Stimulated activated CD4-positive, alpha-beta T cell treated with anti-CD3 and anti-CD28 coated beads, Interleukin-12 subunit alpha, Interleukin-12 subunit beta, amount 100 ng/mL, for 48 hours (primary cell): ENCODE results near the gene CELA2B.
A peak's percentile ranks its signal among the peaks of the same experiment; 100 is the strongest.
"Not testable (repeated sequence)": the region's sequence is repeated elsewhere in the genome, so short reads cannot be mapped to it uniquely, and the experiment has no call there.

Experiments used
- DNase-seq, 3 donors: peaks; one replicate each; pipeline ENCODE4 v3.0.0-alpha.2; 2020; ENCODE audit warnings: low read depth in 2 of 3, low spot score in 1 of 3

CELA2B gene

GRCh38 chr1:15493869-15494390 is 18.0 kb downstream of the CELA2B start:
- no peak for DNase-seq

- no peak for DNase-seq
These were observed 24.6 kb downstream of the CELA2B start for GRCh38 chr1:15500184-15501178.

- DNase-seq = peak; percentile 30 to 56 (median 52)
These were observed 25.5 kb downstream of the CELA2B start for GRCh38 chr1:15501208-15502032.

GRCh38 chr1:15504436-15504835 is 28.5 kb downstream of the CELA2B start:
- no peak for DNase-seq

GRCh38 chr1:15506831-15507230 is 30.9 kb downstream of the CELA2B start:
- no peak for DNase-seq

- no peak for DNase-seq
These were observed 31.4 kb downstream of the CELA2B start for GRCh38 chr1:15507278-15507677.

- no peak for DNase-seq
These were observed 33.0 kb downstream of the CELA2B start for GRCh38 chr1:15508700-15509487.

GRCh38 chr1:15509586-15509985 is 33.7 kb downstream of the CELA2B start:
- no peak for DNase-seq

GRCh38 chr1:15510611-15511405 is 34.9 kb downstream of the CELA2B start:
- DNase-seq = no peak

GRCh38 chr1:15513192-15513591 is 37.3 kb downstream of the CELA2B start:
- no peak for DNase-seq

GRCh38 chr1:15513919-15514318 is 38.0 kb downstream of the CELA2B start:
- DNase-seq = no peak

GRCh38 chr1:15514557-15514956 is 38.7 kb downstream of the CELA2B start:
- DNase-seq = not testable (repeated sequence)

- DNase-seq = no peak
These were observed 39.2 kb downstream of the CELA2B start for GRCh38 chr1:15515022-15515663.

GRCh38 chr1:15519625-15520024 is 43.7 kb downstream of the CELA2B start:
- DNase-seq = no peak

- DNase-seq = not testable (repeated sequence)
These were observed 45.5 kb downstream of the CELA2B start for GRCh38 chr1:15521206-15521906.

- DNase-seq = no peak
These were observed 46.6 kb downstream of the CELA2B start for GRCh38 chr1:15522551-15522950.

GRCh38 chr1:15523104-15524020 is 47.5 kb downstream of the CELA2B start:
- no peak for DNase-seq

- no peak for DNase-seq
These were observed 48.0 kb downstream of the CELA2B start, which contains the start of gene CASP9 for GRCh38 chr1:15524021-15524282. TSS of gene CASP9 (minus strand) at chr1:15524215. CDS start at chr1:15524200, 15 bp downstream.
